ENCODE results near the gene EXOC4. TPM values are rescaled to one million over a fixed set of nuclear protein-coding genes. Genes with fewer than 3 reads are reported as not detected.
"Not testable (repeated sequence)": the region's sequence is repeated elsewhere in the genome, so short reads cannot be mapped to it uniquely, and the experiment has no call there.

EXOC4 gene
- total and polyA plus RNA-seq, 2 of the 8 experiments (the other 6 are each of a cell fraction or from before 2014, with no cell fraction given) = 27.0 to 67.3 TPM

DNA sequence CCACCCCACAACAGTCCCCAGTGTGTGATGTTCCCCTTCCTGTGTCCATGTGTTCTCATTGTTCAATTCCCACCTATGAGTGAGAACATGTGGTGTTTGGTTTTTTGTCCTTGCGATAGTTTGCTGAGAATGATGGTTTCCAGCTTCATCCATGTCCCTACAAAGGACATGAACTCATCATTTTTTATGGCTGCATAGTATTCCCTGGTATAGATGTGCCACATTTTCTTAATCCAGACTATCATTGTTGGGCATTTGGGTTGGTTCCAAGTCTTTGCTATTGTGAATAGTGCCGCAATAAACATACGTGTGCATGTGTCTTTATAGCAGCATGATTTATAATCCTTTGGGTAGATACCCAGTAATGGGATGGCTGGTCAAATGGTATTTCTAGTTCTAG, 26.1 kb downstream of the EXOC4 start:
- H3K4me3 ChIP-seq (ENCODE audit: extremely low read depth in 1 of 4, insufficient read depth in 2 of 4, low read depth in 3 of 4, low read length in 4 of 4); H3K23me2 ChIP-seq (ENCODE audit: low read depth, low read length); H3K4ac ChIP-seq (replicated peaks; ENCODE audit: insufficient read length, low read depth, low read length); FAIRE-seq; H4K20me1 ChIP-seq (replicated peaks in 1 of 2; ENCODE audit: control insufficient read depth in 1 of 2, insufficient read depth in 2 of 2, low read length in 2 of 2); H2BK20ac ChIP-seq (ENCODE audit: low read length); H3K4me2 ChIP-seq (ENCODE audit: insufficient read depth in 1 of 2, low read depth in 2 of 2, low read length in 2 of 2); H3K79me1 ChIP-seq (ENCODE audit: low read depth, low read length); H2AFZ ChIP-seq (ENCODE audit: low read length); H3K14ac ChIP-seq (ENCODE audit: insufficient read length); H4K8ac ChIP-seq (ENCODE audit: extremely low read depth, insufficient read depth, low read length); H3K9ac ChIP-seq (replicated peaks in 1 of 4; ENCODE audit: extremely low read depth in 1 of 4, low read depth in 3 of 4, low read length in 3 of 4); H4K5ac ChIP-seq (ENCODE audit: insufficient read length, low read depth, low read length); H2AK5ac ChIP-seq (ENCODE audit: low read depth, low read length); H3K27me3 ChIP-seq (replicated peaks in 1 of 4; ENCODE audit: control insufficient read depth in 3 of 4, extremely low read depth in 1 of 4, insufficient read depth in 3 of 4, low read length in 3 of 4); H2BK12ac ChIP-seq (ENCODE audit: low read depth, low read length); POLR2A ChIA-PET (ENCODE audit: partially characterized antibody); H3K27ac ChIP-seq (ENCODE audit: low read depth, low read length); H3K18ac ChIP-seq (ENCODE audit: extremely low read depth, low read length); H4K91ac ChIP-seq (replicated peaks; ENCODE audit: insufficient read length, low read length); H3K79me2 ChIP-seq (ENCODE audit: control insufficient read depth in 1 of 2, insufficient read depth in 2 of 2, low read length in 2 of 2); H2BK5ac ChIP-seq (ENCODE audit: low read depth, low read length); H2BK15ac ChIP-seq (ENCODE audit: low read length); CTCF ChIA-PET (ENCODE audit: partially characterized antibody); H3K56ac ChIP-seq (replicated peaks; ENCODE audit: insufficient read length, low read depth, low read length); H3K23ac ChIP-seq (ENCODE audit: insufficient read length); H3K9me3 ChIP-seq (ENCODE audit: insufficient read depth in 2 of 2, low read depth in 1 of 2, low read length in 1 of 2); H3K4me1 ChIP-seq (replicated peaks in 1 of 4; ENCODE audit: control insufficient read depth in 3 of 4, insufficient read depth in 4 of 4, low read length in 3 of 4); H2BK120ac ChIP-seq (replicated peaks; ENCODE audit: low read depth, low read length); DNase-seq (ENCODE audit: low read depth in 1 of 2, low spot score in 2 of 2): not testable (repeated sequence)
- H3K36me3 ChIP-seq (ENCODE audit: control insufficient read depth in 2 of 4, insufficient read depth in 4 of 4, low read length in 3 of 4) = peaks cover 3 to 29% (median 12%) of the 10 kb centered on the region in 4 experiments; a peak in 6 of 8 replicates
- WGBS, 2 experiments (ENCODE audit: extremely low coverage in 1 of 2, insufficient coverage in 1 of 2, insufficient read length in 1 of 2, insufficient replicate concordance in 2 of 2, low coverage in 1 of 2, low lambda C conversion rate in 2 of 2, missing lambda C conversion rate in 1 of 2) = 93% methylated on average over 2 of the region's 3 CpGs; no CpG with 5 or more reads in 1 of the 2 experiments
